Measurements from ENCODE around the gene NKAIN2. TPM values are rescaled to one million over a fixed set of nuclear protein-coding genes. Genes with fewer than 3 reads are reported as not detected.
A peak's percentile ranks its signal among the peaks of the same experiment; 100 is the strongest.

NKAIN2 gene
- total and polyA plus RNA-seq, 4 donors, result 16.3 to 67.0 (median 49.9) TPM

DNA sequence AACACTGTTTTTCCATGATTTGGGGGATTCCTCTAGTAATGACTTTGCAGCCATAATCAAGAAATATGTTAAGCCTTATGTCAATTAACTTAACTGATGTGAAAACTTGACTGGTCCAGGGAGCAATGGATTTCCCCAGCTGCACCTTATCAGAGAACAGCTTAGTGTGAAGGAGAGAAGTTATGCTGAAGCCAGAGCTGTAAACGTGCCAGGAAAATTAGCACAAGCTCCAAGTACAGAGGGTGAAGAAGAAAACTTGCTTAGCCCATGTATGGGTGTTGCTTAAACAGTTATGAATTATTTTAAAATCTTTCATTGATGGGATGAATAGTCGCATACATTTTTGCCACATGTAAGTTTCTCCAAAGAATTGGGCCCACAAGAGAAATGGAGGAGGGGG lies 943.7 kb downstream of the NKAIN2 start:
- WGBS (ENCODE audit: insufficient coverage), result 83% methylated on average over 1 of the region's 2 CpGs
- H3K36me3 ChIP-seq (ENCODE audit: control insufficient read depth, insufficient read depth, low read length), result no peaks in the 10 kb centered on the region
- no peaks in the 10 kb centered on the region for H3K9me3 ChIP-seq (ENCODE audit: control insufficient read depth, insufficient read depth, low read length)
- H3K4me1 ChIP-seq (ENCODE audit: control insufficient read depth, insufficient read depth, low read length), result no peaks in the 10 kb centered on the region
- H3K27ac ChIP-seq (ENCODE audit: low read depth, low read length), result no peak overlapping the region
- H3K4me3 ChIP-seq (ENCODE audit: low read depth, low read length), result no peak overlapping the region
- no peaks in the 10 kb centered on the region for H3K27me3 ChIP-seq (ENCODE audit: control insufficient read depth, insufficient read depth, low read length)
- DNase-seq (ENCODE audit: low read depth in 4 of 6, low spot score in 6 of 6), result no peak

DNA sequence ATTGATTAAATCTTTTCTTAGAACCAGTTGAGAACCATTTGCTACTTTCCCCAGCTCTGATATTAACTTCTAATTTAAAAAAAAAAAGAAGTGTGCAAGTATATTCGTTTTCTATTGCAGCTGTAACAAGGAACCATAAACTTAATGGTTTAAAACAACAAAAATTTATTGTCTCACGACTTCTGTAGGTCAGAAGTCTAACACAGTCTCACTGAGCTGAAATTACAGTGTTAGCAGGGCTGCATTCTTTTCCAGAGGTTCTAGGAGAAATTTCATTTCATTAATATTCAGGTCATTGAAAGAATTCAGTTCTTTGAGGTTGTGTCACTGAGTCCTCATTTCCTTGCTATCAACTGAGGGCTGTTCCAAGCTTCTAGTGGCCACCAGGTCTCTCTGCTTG lies 945.1 kb downstream of the NKAIN2 start:
- Histone ChIP-seq H3K4me1 (ENCODE audit: control insufficient read depth, insufficient read depth, low read length) (no peaks in the 10 kb centered on the region), H3K9me3 (ENCODE audit: control insufficient read depth, insufficient read depth, low read length) (no peaks in the 10 kb centered on the region), H3K4me3 (ENCODE audit: low read depth, low read length) (no peak overlapping the region), H3K27me3 (ENCODE audit: control insufficient read depth, insufficient read depth, low read length) (no peaks in the 10 kb centered on the region), H3K27ac (ENCODE audit: low read depth, low read length) (no peak overlapping the region), H3K36me3 (ENCODE audit: control insufficient read depth, insufficient read depth, low read length) (no peaks in the 10 kb centered on the region)
- WGBS (ENCODE audit: insufficient coverage), result no CpG with 5 or more reads among the region's 2 CpGs
- no peak for DNase-seq (ENCODE audit: low read depth in 4 of 6, low spot score in 6 of 6)

DNA sequence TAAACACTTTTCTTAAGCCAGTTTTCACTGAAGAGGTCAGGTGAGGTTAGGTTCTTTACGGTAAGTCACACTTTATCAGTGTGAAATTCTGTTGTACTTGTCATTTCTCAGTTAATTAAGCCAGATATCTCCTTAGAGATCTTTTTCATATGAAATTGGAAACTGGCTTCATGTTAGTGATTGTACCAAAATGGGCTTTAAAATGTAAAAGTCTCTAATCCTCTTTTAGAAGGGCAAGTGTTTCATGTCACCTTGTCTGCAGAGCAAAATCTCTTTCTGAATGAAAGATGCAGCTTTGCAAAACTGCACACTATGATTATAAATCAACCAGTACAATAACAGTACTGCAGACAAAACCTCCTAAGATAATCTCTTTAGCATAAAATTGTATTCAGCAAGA lies 949.3 kb downstream of the NKAIN2 start:
- peak in 1 of 6 donors; percentile 48 for DNase-seq (ENCODE audit: low read depth in 4 of 6, low spot score in 6 of 6)
- Histone ChIP-seq H3K27ac (ENCODE audit: low read depth, low read length) (no peak overlapping the region), H3K27me3 (ENCODE audit: control insufficient read depth, insufficient read depth, low read length) (no peaks in the 10 kb centered on the region), H3K4me1 (ENCODE audit: control insufficient read depth, insufficient read depth, low read length) (no peaks in the 10 kb centered on the region), H3K9me3 (ENCODE audit: control insufficient read depth, insufficient read depth, low read length) (no peaks in the 10 kb centered on the region), H3K4me3 (ENCODE audit: low read depth, low read length) (no peak overlapping the region), H3K36me3 (ENCODE audit: control insufficient read depth, insufficient read depth, low read length) (no peaks in the 10 kb centered on the region)
- WGBS (ENCODE audit: insufficient coverage), result no CpG with 5 or more reads among the region's 1 CpG

DNA sequence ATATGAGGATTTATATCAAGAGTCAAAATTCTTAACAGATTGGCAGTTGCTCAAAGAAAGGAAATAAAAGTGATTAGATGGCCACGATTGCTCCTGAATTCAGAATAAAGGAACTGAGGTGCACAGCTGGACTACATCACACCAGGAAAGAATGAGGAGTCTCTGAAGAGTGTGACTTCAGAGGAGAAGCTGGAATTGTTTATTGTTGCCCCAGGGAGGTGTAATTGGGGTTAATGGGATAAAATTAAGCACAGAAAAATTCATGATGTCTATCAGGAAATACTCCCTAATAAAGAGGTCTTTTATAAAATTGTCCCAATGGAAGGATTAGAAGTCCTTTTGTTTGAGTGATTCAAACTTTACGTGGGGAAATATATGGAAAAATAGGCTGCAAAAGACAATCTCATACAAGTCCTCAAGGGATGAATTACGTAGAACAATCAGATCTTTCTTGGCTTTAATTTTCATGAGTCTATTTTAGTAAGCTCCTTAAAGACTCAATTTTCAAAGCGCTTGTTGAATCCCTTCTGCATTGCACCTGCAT lies 950.0 kb downstream of the NKAIN2 start:
- Histone ChIP-seq H3K27me3 (ENCODE audit: control insufficient read depth, insufficient read depth, low read length) (no peaks in the 10 kb centered on the region), H3K36me3 (ENCODE audit: control insufficient read depth, insufficient read depth, low read length) (no peaks in the 10 kb centered on the region), H3K4me3 (ENCODE audit: low read depth, low read length) (no peak overlapping the region), H3K4me1 (ENCODE audit: control insufficient read depth, insufficient read depth, low read length) (no peaks in the 10 kb centered on the region), H3K27ac (ENCODE audit: low read depth, low read length) (no peak overlapping the region), H3K9me3 (ENCODE audit: control insufficient read depth, insufficient read depth, low read length) (no peaks in the 10 kb centered on the region)
- WGBS (ENCODE audit: insufficient coverage), result 50% methylated on average over 1 of the region's 4 CpGs
- no peak for DNase-seq (ENCODE audit: low read depth in 4 of 6, low spot score in 6 of 6)

DNA sequence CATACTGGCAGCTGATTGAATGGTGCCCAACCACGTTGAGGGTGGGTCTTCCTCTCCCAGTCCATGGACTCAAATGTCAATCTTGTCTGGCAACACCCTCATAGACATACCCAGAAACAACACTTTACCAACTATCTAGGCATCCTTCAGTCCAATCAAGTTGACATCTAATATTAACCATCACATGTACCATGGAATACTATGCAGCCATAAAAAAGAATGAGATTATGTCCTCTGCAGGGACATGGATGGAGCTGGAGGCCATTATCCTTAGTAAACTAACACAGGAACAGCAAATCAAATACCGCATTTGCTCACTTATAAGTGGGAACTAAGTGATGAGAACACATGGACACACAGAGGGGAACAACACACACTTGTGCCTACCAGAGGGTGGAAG lies 951.7 kb downstream of the NKAIN2 start:
- H3K4me3 ChIP-seq (ENCODE audit: low read depth, low read length), result no peak overlapping the region
- WGBS (ENCODE audit: insufficient coverage), result 100% methylated on average over 1 of the region's 2 CpGs
- no peaks in the 10 kb centered on the region for H3K36me3 ChIP-seq (ENCODE audit: control insufficient read depth, insufficient read depth, low read length)
- no peaks in the 10 kb centered on the region for H3K4me1 ChIP-seq (ENCODE audit: control insufficient read depth, insufficient read depth, low read length)
- no peaks in the 10 kb centered on the region for H3K9me3 ChIP-seq (ENCODE audit: control insufficient read depth, insufficient read depth, low read length)
- H3K27me3 ChIP-seq (ENCODE audit: control insufficient read depth, insufficient read depth, low read length), result no peaks in the 10 kb centered on the region
- DNase-seq (ENCODE audit: low read depth in 4 of 6, low spot score in 6 of 6), result no peak
- no peak overlapping the region for H3K27ac ChIP-seq (ENCODE audit: low read depth, low read length)

GRCh38 chr6:124757560-124757959 lies 953.9 kb downstream of the NKAIN2 start:
- Histone ChIP-seq H3K4me3 (ENCODE audit: low read depth, low read length) (no peak overlapping the region), H3K27me3 (ENCODE audit: control insufficient read depth, insufficient read depth, low read length) (no peaks in the 10 kb centered on the region), H3K9me3 (ENCODE audit: control insufficient read depth, insufficient read depth, low read length) (no peaks in the 10 kb centered on the region), H3K4me1 (ENCODE audit: control insufficient read depth, insufficient read depth, low read length) (no peaks in the 10 kb centered on the region), H3K36me3 (ENCODE audit: control insufficient read depth, insufficient read depth, low read length) (no peaks in the 10 kb centered on the region), H3K27ac (ENCODE audit: low read depth, low read length) (no peak overlapping the region)
- DNase-seq (ENCODE audit: low read depth in 4 of 6, low spot score in 6 of 6), result no peak

GRCh38 chr6:124758663-124759062 lies 955.0 kb downstream of the NKAIN2 start:
- Histone ChIP-seq H3K9me3 (ENCODE audit: control insufficient read depth, insufficient read depth, low read length) (no peaks in the 10 kb centered on the region), H3K27ac (ENCODE audit: low read depth, low read length) (no peak overlapping the region), H3K4me1 (ENCODE audit: control insufficient read depth, insufficient read depth, low read length) (no peaks in the 10 kb centered on the region), H3K4me3 (ENCODE audit: low read depth, low read length) (no peak overlapping the region), H3K36me3 (ENCODE audit: control insufficient read depth, insufficient read depth, low read length) (no peaks in the 10 kb centered on the region), H3K27me3 (ENCODE audit: control insufficient read depth, insufficient read depth, low read length) (no peaks in the 10 kb centered on the region)
- WGBS (ENCODE audit: insufficient coverage), result no CpG with 5 or more reads among the region's 1 CpG
- DNase-seq (ENCODE audit: low read depth in 4 of 6, low spot score in 6 of 6), result no peak

DNA sequence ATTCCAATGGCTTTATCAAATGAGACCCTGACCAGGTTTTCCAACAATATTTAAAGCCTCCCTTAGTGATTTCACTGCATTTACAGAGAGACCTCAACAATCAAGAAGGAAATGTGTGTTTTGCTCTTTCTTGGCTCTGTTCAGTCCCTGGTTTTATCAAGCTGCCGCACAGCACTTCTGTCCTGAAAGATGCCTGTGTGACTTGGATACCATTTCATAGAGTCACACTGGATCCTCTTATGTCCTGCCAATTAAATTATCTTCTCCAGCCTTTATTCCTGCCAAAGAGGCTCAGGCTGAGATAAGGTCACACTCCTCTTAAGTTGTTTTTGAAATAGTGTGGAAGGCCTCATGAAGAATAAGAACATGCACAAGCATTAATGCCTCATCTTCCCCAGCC lies 961.6 kb downstream of the NKAIN2 start:
- peak in 1 of 6 donors; percentile 40 for DNase-seq (ENCODE audit: low read depth in 4 of 6, low spot score in 6 of 6)
- Histone ChIP-seq H3K4me1 (ENCODE audit: control insufficient read depth, insufficient read depth, low read length) (no peaks in the 10 kb centered on the region), H3K27ac (ENCODE audit: low read depth, low read length) (no peak overlapping the region), H3K9me3 (ENCODE audit: control insufficient read depth, insufficient read depth, low read length) (no peaks in the 10 kb centered on the region), H3K27me3 (ENCODE audit: control insufficient read depth, insufficient read depth, low read length) (no peaks in the 10 kb centered on the region), H3K36me3 (ENCODE audit: control insufficient read depth, insufficient read depth, low read length) (no peaks in the 10 kb centered on the region), H3K4me3 (ENCODE audit: low read depth, low read length) (no peak overlapping the region)
- 43% methylated on average over 1 of the region's 1 CpG for WGBS (ENCODE audit: insufficient coverage)

DNA sequence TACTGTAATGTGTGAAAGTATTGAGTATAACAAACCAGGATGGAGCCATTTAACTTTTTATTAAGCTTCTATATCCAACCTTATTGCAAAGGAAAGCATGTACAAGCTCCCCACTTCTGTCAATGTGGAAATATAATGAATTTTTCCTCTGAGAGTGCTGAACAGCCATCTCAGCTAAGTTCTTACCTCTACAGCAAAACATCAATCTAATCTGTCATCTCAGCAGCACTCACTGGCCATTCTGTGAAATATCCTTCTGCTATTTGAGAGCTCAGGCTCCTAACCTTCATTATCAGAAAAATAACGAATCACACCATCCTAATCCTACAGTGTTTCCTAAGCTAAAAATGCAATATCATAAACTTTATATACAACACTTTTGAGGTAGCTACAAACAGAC lies 964.6 kb downstream of the NKAIN2 start:
- H3K9me3 ChIP-seq (ENCODE audit: control insufficient read depth, insufficient read depth, low read length), result no peaks in the 10 kb centered on the region
- DNase-seq (ENCODE audit: low read depth in 4 of 6, low spot score in 6 of 6), result peak in 1 of 6 donors; percentile 63
- H3K4me3 ChIP-seq (ENCODE audit: low read depth, low read length), result no peak overlapping the region
- no peaks in the 10 kb centered on the region for H3K27me3 ChIP-seq (ENCODE audit: control insufficient read depth, insufficient read depth, low read length)
- 100% methylated on average over 1 of the region's 1 CpG for WGBS (ENCODE audit: insufficient coverage)
- H3K36me3 ChIP-seq (ENCODE audit: control insufficient read depth, insufficient read depth, low read length), result no peaks in the 10 kb centered on the region
- no peak overlapping the region for H3K27ac ChIP-seq (ENCODE audit: low read depth, low read length)
- H3K4me1 ChIP-seq (ENCODE audit: control insufficient read depth, insufficient read depth, low read length), result no peaks in the 10 kb centered on the region

GRCh38 chr6:124769811-124770544 lies 966.3 kb downstream of the NKAIN2 start:
- Histone ChIP-seq H3K9me3 (ENCODE audit: control insufficient read depth, insufficient read depth, low read length) (no peaks in the 10 kb centered on the region), H3K4me1 (ENCODE audit: control insufficient read depth, insufficient read depth, low read length) (no peaks in the 10 kb centered on the region), H3K27me3 (ENCODE audit: control insufficient read depth, insufficient read depth, low read length) (no peaks in the 10 kb centered on the region), H3K36me3 (ENCODE audit: control insufficient read depth, insufficient read depth, low read length) (no peaks in the 10 kb centered on the region), H3K27ac (ENCODE audit: low read depth, low read length) (no peak overlapping the region), H3K4me3 (ENCODE audit: low read depth, low read length) (no peak overlapping the region)
- DNase-seq (ENCODE audit: low read depth in 4 of 6, low spot score in 6 of 6), result peak in 1 of 6 donors; percentile 66
- WGBS (ENCODE audit: insufficient coverage), result no CpG with 5 or more reads among the region's 1 CpG

Measured in spinal cord (tissue), 10 donors.